ENCODE results near the gene BTN3A1. TPM values are rescaled to one million over a fixed set of nuclear protein-coding genes. Genes with fewer than 3 reads are reported as not detected.
A peak's percentile ranks its signal among the peaks of the same experiment; 100 is the strongest.
"Not testable (repeated sequence)": the region's sequence is repeated elsewhere in the genome, so short reads cannot be mapped to it uniquely, and the experiment has no call there.

Gene BTN3A1
- total RNA-seq, 4 donors from 2014 or later = 34.9 to 84.2 (median 48.5) TPM

- no peak for DNase-seq
- H3K27ac ChIP-seq = peak overlapping the region; percentile 77 to 93 (median 89)
- peaks cover 0 to 13% (median 12%) of the 10 kb centered on the region in 4 donors for H3K4me1 ChIP-seq
- TF ChIP-seq POLR2A (IDR thresholded peaks at IDR 0.05) (no peak), CTCF (IDR thresholded peaks at IDR 0.05) (no peak)
- H3K4me3 ChIP-seq = peak overlapping the region; percentile 53 to 67 (median 55)
- H3K9me3 ChIP-seq = no peaks in the 10 kb centered on the region
- H3K36me3 ChIP-seq = peaks cover 0 to 2% (median 0%) of the 10 kb centered on the region in 3 donors
- no peaks in the 10 kb centered on the region for H3K27me3 ChIP-seq
Measured at GRCh38 chr6:26363882-26364701, 38.0 kb upstream of the BTN3A1 start.

GRCh38 chr6:26365633-26365995 lies 36.5 kb upstream of the BTN3A1 start:
- peaks cover 0 to 15% (median 0%) of the 10 kb centered on the region in 3 donors for H3K36me3 ChIP-seq
- no peaks in the 10 kb centered on the region for H3K9me3 ChIP-seq
- TF ChIP-seq POLR2A (IDR thresholded peaks at IDR 0.05) (no peak), CTCF (IDR thresholded peaks at IDR 0.05) (no peak)
- peaks cover 0 to 17% (median 10%) of the 10 kb centered on the region in 4 donors for H3K4me1 ChIP-seq
- peak overlapping the region; percentile 53 to 67 (median 55) for H3K4me3 ChIP-seq
- peak overlapping the region; percentile 77 to 93 (median 89) for H3K27ac ChIP-seq
- DNase-seq = no peak
- no peaks in the 10 kb centered on the region for H3K27me3 ChIP-seq

- peak overlapping the region in 3 of 4 donors; percentile 9 to 67 (median 53) for H3K4me3 ChIP-seq
- no peak for DNase-seq
Measured at GRCh38 chr6:26366504-26366903, 35.6 kb upstream of the BTN3A1 start.

GRCh38 chr6:26367114-26367513 lies 35.0 kb upstream of the BTN3A1 start:
- no peak overlapping the region for H3K4me3 ChIP-seq
- no peak for DNase-seq
- peaks cover 0 to 17% (median 8%) of the 10 kb centered on the region in 4 donors for H3K4me1 ChIP-seq
- no peaks in the 10 kb centered on the region for H3K9me3 ChIP-seq
- H3K27ac ChIP-seq = no peak overlapping the region
- H3K27me3 ChIP-seq = no peaks in the 10 kb centered on the region
- peaks cover 0 to 23% (median 0%) of the 10 kb centered on the region in 3 donors for H3K36me3 ChIP-seq
- TF ChIP-seq CTCF (IDR thresholded peaks at IDR 0.05) (no peak), POLR2A (IDR thresholded peaks at IDR 0.05) (no peak)

More at GRCh38 chr6:26366504-26366903, 35.6 kb upstream of the BTN3A1 start:
- TF ChIP-seq POLR2A (IDR thresholded peaks at IDR 0.05) (no peak), CTCF (IDR thresholded peaks at IDR 0.05) (no peak)
- Histone ChIP-seq H3K9me3 (no peaks in the 10 kb centered on the region), H3K27ac (no peak overlapping the region), H3K4me1 (peaks cover 0 to 17% (median 8%) of the 10 kb centered on the region in 4 donors), H3K27me3 (no peaks in the 10 kb centered on the region), H3K36me3 (peaks cover 0 to 19% (median 0%) of the 10 kb centered on the region in 3 donors)

- H3K27ac ChIP-seq, H3K27me3 ChIP-seq, H3K9me3 ChIP-seq, DNase-seq, H3K4me1 ChIP-seq, H3K4me3 ChIP-seq: not testable (repeated sequence)
- H3K36me3 ChIP-seq = peaks cover 0 to 56% (median 0%) of the 10 kb centered on the region in 3 donors
Measured at GRCh38 chr6:26371813-26372212, 30.3 kb upstream of the BTN3A1 start.
